Measurements from ENCODE around the gene SYT6.
"Not testable (repeated sequence)": the region's sequence is repeated elsewhere in the genome, so short reads cannot be mapped to it uniquely, and the experiment has no call there.

The SYT6 gene

DNA sequence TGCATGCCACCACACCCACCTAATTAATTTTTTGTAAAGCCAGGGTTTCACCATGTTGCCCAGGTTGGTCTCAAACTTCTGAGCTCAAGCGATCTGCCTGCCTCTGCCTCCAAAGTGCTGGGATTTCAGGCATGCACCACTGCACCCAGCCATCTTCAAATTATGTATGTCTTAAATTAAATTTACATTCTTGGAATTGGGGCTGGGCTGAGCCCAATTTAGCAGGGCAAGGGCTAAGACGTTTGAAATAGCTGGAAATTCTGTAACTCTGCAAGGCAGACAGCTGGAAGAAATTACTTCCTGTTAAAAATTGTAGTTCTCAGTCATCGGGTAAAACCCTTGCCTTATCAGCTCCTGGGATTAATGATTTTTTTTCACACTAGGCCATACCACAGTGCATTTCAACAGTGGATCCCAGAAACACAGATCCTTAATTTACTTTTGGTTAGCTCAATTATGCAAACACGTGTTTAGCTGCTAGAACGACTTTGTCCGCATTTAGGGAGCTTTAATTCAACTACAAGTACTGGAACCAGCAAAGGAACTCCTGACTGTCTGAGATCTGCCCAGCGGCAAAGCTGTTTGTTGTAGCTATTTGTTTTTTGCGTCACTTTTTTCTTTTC lies 91.1 kb downstream of the SYT6 start:
- Histone ChIP-seq H3K27ac (ENCODE audit: low read depth, low read length) (no peak overlapping the region), H3K36me3 (ENCODE audit: low read length) (no peaks in the 10 kb centered on the region), H3K9ac (ENCODE audit: low read length) (no peak overlapping the region)

DNA sequence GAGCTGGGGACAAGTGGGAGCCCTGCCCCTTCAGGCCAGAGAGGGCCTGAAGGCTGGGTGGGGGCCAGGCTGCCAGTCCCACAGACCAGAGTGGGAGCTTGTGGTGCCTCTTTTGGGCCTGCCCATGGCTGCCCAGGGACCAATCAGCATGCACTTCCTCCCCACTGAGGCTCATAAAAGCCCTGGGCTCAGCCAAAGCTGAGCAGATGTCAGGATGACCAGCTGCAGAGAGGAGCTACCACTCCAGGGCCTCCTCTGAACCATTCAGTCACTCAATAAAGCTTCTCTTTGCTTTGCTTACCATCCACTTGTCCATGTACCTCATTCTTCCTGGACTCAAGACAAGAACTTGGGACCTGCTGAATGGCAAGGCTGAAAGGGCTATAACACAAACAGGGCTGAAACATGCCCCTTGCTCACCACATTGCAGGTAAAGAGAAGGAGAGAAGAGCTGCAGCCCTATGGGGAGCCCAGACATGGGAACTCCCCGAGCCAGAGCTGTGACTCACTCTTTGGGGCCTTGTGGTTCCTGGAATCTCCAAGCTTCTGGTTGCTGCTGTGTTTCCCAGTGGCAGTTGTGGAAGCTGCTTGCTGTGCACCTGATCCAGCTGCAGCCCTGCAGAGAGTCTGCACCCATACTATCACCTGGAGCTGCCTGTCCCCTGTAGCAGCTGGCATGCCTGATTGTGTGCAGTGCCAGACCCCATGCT lies 92.4 kb downstream of the SYT6 start:
- Histone ChIP-seq H2AFZ (ENCODE audit: low read depth, low read length, severe bottlenecking) (no peak overlapping the region), H3K36me3 (ENCODE audit: low read length) (no peaks in the 10 kb centered on the region), H3K79me2 (ENCODE audit: insufficient read depth, low read length) (no peaks in the 10 kb centered on the region), H3K4me2 (ENCODE audit: low read depth, low read length, poor library complexity, severe bottlenecking) (no peak overlapping the region), H3K27ac (ENCODE audit: low read depth, low read length) (no peak overlapping the region), H3K9ac (ENCODE audit: low read length) (no peak overlapping the region), H3K27me3 (ENCODE audit: low read length) (no peaks in the 10 kb centered on the region), H3K9me2 (replicated peaks; ENCODE audit: insufficient read depth, low read length) (no peaks in the 10 kb centered on the region), H4K20me1 (ENCODE audit: low read depth, low read length) (no peaks in the 10 kb centered on the region), H3K4me3 (ENCODE audit: insufficient read depth, low read length, poor library complexity, severe bottlenecking) (no peak overlapping the region), H3K9me3 (ENCODE audit: insufficient read depth, low read length) (peaks cover 9% of the 10 kb centered on the region; the same call in 1 of the 2 replicates), H3F3A (ENCODE audit: insufficient read depth) (no peaks in the 10 kb centered on the region)
- TF ChIP-seq, protein P1, sequence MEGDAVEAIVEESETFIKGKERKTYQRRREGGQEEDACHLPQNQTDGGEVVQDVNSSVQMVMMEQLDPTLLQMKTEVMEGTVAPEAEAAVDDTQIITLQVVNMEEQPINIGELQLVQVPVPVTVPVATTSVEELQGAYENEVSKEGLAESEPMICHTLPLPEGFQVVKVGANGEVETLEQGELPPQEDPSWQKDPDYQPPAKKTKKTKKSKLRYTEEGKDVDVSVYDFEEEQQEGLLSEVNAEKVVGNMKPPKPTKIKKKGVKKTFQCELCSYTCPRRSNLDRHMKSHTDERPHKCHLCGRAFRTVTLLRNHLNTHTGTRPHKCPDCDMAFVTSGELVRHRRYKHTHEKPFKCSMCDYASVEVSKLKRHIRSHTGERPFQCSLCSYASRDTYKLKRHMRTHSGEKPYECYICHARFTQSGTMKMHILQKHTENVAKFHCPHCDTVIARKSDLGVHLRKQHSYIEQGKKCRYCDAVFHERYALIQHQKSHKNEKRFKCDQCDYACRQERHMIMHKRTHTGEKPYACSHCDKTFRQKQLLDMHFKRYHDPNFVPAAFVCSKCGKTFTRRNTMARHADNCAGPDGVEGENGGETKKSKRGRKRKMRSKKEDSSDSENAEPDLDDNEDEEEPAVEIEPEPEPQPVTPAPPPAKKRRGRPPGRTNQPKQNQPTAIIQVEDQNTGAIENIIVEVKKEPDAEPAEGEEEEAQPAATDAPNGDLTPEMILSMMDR (IDR thresholded peaks at IDR 0.05; ENCODE audit: insufficient read depth, low read length, poor library complexity, severe bottlenecking), result no peak
- TF ChIP-seq EZH2phosphoT487 (conservative IDR thresholded peaks at IDR 0.05; ENCODE audit: low read length), result no peak

More for the DNA sequence above, 91.1 kb downstream of the SYT6 start:
- TF ChIP-seq EZH2phosphoT487 (conservative IDR thresholded peaks at IDR 0.05; ENCODE audit: low read length), result no peak
- TF ChIP-seq, protein P1 (IDR thresholded peaks at IDR 0.05; ENCODE audit: insufficient read depth, low read length, poor library complexity, severe bottlenecking), result no peak
- Histone ChIP-seq H3K4me2 (ENCODE audit: low read depth, low read length, poor library complexity, severe bottlenecking) (no peak overlapping the region), H3K27me3 (ENCODE audit: low read length) (no peaks in the 10 kb centered on the region), H3K9me2 (replicated peaks; ENCODE audit: insufficient read depth, low read length) (no peaks in the 10 kb centered on the region), H4K20me1 (ENCODE audit: low read depth, low read length) (no peaks in the 10 kb centered on the region), H3K79me2 (ENCODE audit: insufficient read depth, low read length) (no peaks in the 10 kb centered on the region), H3K4me3 (ENCODE audit: insufficient read depth, low read length, poor library complexity, severe bottlenecking) (no peak overlapping the region), H3K9me3 (ENCODE audit: insufficient read depth, low read length) (peaks cover 9% of the 10 kb centered on the region; the same call in 1 of the 2 replicates), H2AFZ (ENCODE audit: low read depth, low read length, severe bottlenecking) (no peak overlapping the region), H3F3A (ENCODE audit: insufficient read depth) (no peaks in the 10 kb centered on the region)

DNA sequence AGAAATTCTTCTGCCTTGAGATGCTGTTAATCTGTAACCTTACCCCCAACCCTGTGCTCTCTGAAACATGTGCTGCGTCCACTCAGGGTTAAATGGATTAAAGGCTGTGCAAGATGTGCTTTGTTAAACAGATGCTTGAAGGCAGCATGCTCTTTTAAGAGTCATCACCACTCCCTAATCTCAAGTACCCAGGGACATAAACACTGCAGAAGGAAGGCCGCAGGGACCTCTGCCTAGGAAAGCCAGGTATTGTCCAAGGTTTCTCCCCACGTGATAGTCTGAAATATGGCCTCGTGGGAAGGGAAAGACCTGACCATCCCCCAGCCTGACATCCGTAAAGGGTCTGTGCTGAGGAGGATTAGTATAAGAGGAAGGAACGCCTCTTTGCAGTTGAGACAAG lies 95.4 kb downstream of the SYT6 start:
- H2AFZ ChIP-seq (ENCODE audit: low read depth, low read length, severe bottlenecking); H3K9me2 ChIP-seq (replicated peaks; ENCODE audit: insufficient read depth, low read length); H3F3A ChIP-seq (ENCODE audit: insufficient read depth); H3K27me3 ChIP-seq (ENCODE audit: low read length); H3K4me2 ChIP-seq (ENCODE audit: low read depth, low read length, poor library complexity, severe bottlenecking); H3K9me3 ChIP-seq (ENCODE audit: insufficient read depth, low read length); H4K20me1 ChIP-seq (ENCODE audit: low read depth, low read length); H3K79me2 ChIP-seq (ENCODE audit: insufficient read depth, low read length); H3K36me3 ChIP-seq (ENCODE audit: low read length); H3K4me3 ChIP-seq (ENCODE audit: insufficient read depth, low read length, poor library complexity, severe bottlenecking); H3K27ac ChIP-seq (ENCODE audit: low read depth, low read length); H3K9ac ChIP-seq (ENCODE audit: low read length): not testable (repeated sequence)

DNA sequence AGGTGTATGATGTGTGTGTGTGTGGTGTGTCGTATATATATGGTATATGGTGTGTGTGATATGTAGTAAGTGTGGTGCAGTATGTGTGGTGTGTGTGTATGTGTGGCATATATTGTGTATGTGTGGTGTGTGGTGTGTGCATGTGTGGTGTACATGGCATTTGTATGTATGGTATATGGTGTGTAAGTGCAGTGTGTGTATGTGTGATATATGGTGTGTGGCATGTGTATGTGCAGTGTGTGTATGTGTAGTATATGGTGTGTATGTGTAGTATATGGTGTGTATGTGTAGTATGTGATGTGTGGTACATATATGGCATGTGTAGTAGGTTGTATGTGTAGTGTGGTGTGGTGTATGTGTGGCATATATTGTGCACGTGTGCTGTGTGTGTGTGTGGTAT lies 99.5 kb downstream of the SYT6 start:
- H3K4me2 ChIP-seq (ENCODE audit: low read depth, low read length, poor library complexity, severe bottlenecking), result no peak overlapping the region

More for the DNA sequence above, 99.5 kb downstream of the SYT6 start:
- no peak overlapping the region for H3K4me3 ChIP-seq (ENCODE audit: insufficient read depth, low read length, poor library complexity, severe bottlenecking)
- H3K9me3 ChIP-seq (ENCODE audit: insufficient read depth, low read length), result no peaks in the 10 kb centered on the region
- no peaks in the 10 kb centered on the region for H3K36me3 ChIP-seq (ENCODE audit: low read length)
- no peak overlapping the region for H3K9ac ChIP-seq (ENCODE audit: low read length)
- H4K20me1 ChIP-seq (ENCODE audit: low read depth, low read length), result no peaks in the 10 kb centered on the region
- H3F3A ChIP-seq (ENCODE audit: insufficient read depth), result no peaks in the 10 kb centered on the region
- H2AFZ ChIP-seq (ENCODE audit: low read depth, low read length, severe bottlenecking), result no peak overlapping the region
- H3K27me3 ChIP-seq (ENCODE audit: low read length), result no peaks in the 10 kb centered on the region
- no peak for TF ChIP-seq EZH2phosphoT487 (conservative IDR thresholded peaks at IDR 0.05; ENCODE audit: low read length)
- TF ChIP-seq, protein P1 (IDR thresholded peaks at IDR 0.05; ENCODE audit: insufficient read depth, low read length, poor library complexity, severe bottlenecking), result no peak
- H3K27ac ChIP-seq (ENCODE audit: low read depth, low read length), result no peak overlapping the region
- H3K9me2 ChIP-seq (replicated peaks; ENCODE audit: insufficient read depth, low read length), result no peaks in the 10 kb centered on the region
- no peaks in the 10 kb centered on the region for H3K79me2 ChIP-seq (ENCODE audit: insufficient read depth, low read length)

Measured in SU-DHL-6 (cell line).